Calu3 (cell line): ENCODE measurements around the gene MACF1. TPM values are rescaled to one million over a fixed set of nuclear protein-coding genes. Genes with fewer than 3 reads are reported as not detected.

Source experiments
- BruUV-seq: library from RNA; stranded (reverse); fragments of 400-500 nt; replicated peaks from 2 replicates; lab custom pipeline; 2021; lab: Mats Ljungman, UMichigan
- CTCF ChIA-PET: fragments of 300-600 bp; sonication (Branson Sonifier 250); formaldehyde crosslinking; loops from one replicate; lab custom pipeline; 2022; ENCODE audit warnings: antibody characterized with exemption; lab: Charles Lee
- DNase-seq: peaks from one replicate; pipeline ENCODE4 v3.0.0; 2022
- H3K27ac Mint-ChIP-seq: one replicate; pipeline ENCODE4 v1.8.0; 2022; ENCODE audit warnings: mixed read lengths; ENCODE audit not compliant: unreplicated experiment
- H3K27me3 Mint-ChIP-seq: one replicate; pipeline ENCODE4 v1.8.0; 2022; ENCODE audit warnings: mixed read lengths; ENCODE audit not compliant: unreplicated experiment
- H3K36me3 Mint-ChIP-seq: one replicate; pipeline ENCODE4 v1.8.0; 2022; ENCODE audit warnings: mild to moderate bottlenecking, moderate library complexity, mixed read lengths; ENCODE audit not compliant: insufficient read depth, unreplicated experiment
- H3K4me1 Mint-ChIP-seq: one replicate; pipeline ENCODE4 v1.8.0; 2022; ENCODE audit warnings: mild to moderate bottlenecking, low read depth, mixed read lengths; ENCODE audit not compliant: unreplicated experiment
- H3K4me3 Mint-ChIP-seq: one replicate; pipeline ENCODE4 v1.8.0; 2022; ENCODE audit warnings: mild to moderate bottlenecking, low read depth, moderate library complexity, mixed read lengths; ENCODE audit not compliant: unreplicated experiment
- H3K9me3 Mint-ChIP-seq: one replicate; pipeline ENCODE4 v1.8.0; 2022; ENCODE audit warnings: low read depth, mixed read lengths; ENCODE audit not compliant: unreplicated experiment
- intact Hi-C: fragments of 100-400 bp; cut with micrococcal nuclease; formaldehyde crosslinking; loops from one replicate; pipeline ENCODE4 v1.10.0; 2022; ENCODE audit not compliant: unreplicated experiment
- total RNA-seq: library from RNA; stranded (reverse); gene quantifications from 2 replicates; pipeline ENCODE4 v1.2.3, GENCODE V29; 2022
- TF ChIP-seq, protein P1 (sequence below): fragments of 200-600 bp; IDR thresholded peaks from one replicate; pipeline ENCODE4 v1.8.0; 2022; ENCODE audit warnings: antibody characterized with exemption; ENCODE audit not compliant: unreplicated experiment

MACF1 gene
- total RNA-seq, 1 experiment from 2014 or later, result 705 TPM

DNA sequence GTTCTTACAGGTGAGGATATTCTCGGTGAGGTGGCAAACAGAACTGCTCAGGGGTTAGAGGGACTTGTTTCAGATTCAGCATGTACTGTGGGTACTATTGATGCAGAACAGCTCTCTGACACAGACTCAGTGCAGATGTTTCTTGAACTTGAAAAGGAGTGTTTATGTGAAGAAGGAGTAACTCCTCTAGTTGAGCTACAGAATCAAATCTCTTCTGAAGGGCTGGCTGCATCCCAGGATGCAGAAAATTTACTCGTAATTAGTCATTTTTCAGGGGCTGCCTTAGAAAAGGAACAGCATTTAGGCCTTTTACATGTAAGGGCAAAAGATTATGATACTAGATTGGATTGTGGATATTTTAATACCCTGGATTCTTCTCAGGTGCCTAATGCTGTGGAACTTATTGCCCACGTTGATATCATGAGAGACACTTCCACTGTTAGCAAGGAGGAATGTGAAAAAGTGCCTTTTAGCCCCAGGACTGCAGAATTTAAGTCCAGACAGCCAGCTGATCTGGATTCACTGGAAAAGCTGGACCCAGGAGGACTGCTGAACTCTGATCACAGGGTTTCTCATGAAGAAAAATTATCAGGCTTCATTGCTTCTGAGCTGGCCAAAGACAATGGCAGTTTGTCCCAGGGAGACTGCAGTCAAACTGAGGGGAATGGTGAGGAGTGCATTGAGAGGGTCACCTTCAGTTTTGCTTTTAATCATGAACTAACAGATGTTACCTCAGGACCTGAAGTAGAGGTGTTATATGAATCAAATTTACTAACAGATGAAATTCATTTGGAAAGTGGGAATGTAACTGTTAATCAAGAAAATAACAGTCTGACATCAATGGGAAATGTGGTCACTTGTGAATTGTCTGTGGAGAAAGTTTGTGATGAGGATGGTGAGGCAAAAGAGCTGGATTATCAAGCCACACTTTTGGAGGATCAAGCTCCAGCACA lies 207.3 kb downstream of the MACF1 start:
- H3K27ac Mint-ChIP-seq, result peak overlapping the region; percentile 90
- intact Hi-C loops, result loop anchor here (1.0 to 10.0 kb wide), 3 partner anchors 34 to 217 kb away; no protein-coding TSS in a partner anchor
- H3K36me3 Mint-ChIP-seq, result peaks cover 89% of the 10 kb centered on the region
- no peaks in the 10 kb centered on the region for H3K9me3 Mint-ChIP-seq
- H3K4me3 Mint-ChIP-seq, result peak overlapping the region; percentile 95
- peaks cover 34% of the 10 kb centered on the region for H3K4me1 Mint-ChIP-seq
- DNase-seq, result no peak
- CTCF ChIA-PET, result interaction anchor here (0.6 to 5.0 kb wide), 16 partner anchors 11 to 427 kb away, joined by 3 to 55 read pairs (median 8); no protein-coding TSS in a partner anchor
- no TSS peak for BruUV-seq
- TF ChIP-seq, protein P1, sequence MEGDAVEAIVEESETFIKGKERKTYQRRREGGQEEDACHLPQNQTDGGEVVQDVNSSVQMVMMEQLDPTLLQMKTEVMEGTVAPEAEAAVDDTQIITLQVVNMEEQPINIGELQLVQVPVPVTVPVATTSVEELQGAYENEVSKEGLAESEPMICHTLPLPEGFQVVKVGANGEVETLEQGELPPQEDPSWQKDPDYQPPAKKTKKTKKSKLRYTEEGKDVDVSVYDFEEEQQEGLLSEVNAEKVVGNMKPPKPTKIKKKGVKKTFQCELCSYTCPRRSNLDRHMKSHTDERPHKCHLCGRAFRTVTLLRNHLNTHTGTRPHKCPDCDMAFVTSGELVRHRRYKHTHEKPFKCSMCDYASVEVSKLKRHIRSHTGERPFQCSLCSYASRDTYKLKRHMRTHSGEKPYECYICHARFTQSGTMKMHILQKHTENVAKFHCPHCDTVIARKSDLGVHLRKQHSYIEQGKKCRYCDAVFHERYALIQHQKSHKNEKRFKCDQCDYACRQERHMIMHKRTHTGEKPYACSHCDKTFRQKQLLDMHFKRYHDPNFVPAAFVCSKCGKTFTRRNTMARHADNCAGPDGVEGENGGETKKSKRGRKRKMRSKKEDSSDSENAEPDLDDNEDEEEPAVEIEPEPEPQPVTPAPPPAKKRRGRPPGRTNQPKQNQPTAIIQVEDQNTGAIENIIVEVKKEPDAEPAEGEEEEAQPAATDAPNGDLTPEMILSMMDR, result no peak
- H3K27me3 Mint-ChIP-seq, result no peaks in the 10 kb centered on the region

GRCh38 chr1:39412892-39413291 lies 208.4 kb downstream of the MACF1 start:
- Mint-ChIP-seq H3K9me3 (no peaks in the 10 kb centered on the region), H3K27ac (peak overlapping the region; percentile 90), H3K4me1 (peaks cover 28% of the 10 kb centered on the region), H3K36me3 (peaks cover 98% of the 10 kb centered on the region), H3K27me3 (no peaks in the 10 kb centered on the region), H3K4me3 (peak overlapping the region; percentile 95)
- no peak for DNase-seq
- TF ChIP-seq, protein P1, result no peak
- CTCF ChIA-PET, result interaction anchor here (2.9 to 5.0 kb wide), 3 partner anchors 18 to 35 kb away, joined by 27 to 55 read pairs (median 41); no protein-coding TSS in a partner anchor
- BruUV-seq, result no TSS peak
- intact Hi-C loops, result loop anchor here (10.0 kb wide), 2 partner anchors 148 to 218 kb away; no protein-coding TSS in a partner anchor

DNA sequence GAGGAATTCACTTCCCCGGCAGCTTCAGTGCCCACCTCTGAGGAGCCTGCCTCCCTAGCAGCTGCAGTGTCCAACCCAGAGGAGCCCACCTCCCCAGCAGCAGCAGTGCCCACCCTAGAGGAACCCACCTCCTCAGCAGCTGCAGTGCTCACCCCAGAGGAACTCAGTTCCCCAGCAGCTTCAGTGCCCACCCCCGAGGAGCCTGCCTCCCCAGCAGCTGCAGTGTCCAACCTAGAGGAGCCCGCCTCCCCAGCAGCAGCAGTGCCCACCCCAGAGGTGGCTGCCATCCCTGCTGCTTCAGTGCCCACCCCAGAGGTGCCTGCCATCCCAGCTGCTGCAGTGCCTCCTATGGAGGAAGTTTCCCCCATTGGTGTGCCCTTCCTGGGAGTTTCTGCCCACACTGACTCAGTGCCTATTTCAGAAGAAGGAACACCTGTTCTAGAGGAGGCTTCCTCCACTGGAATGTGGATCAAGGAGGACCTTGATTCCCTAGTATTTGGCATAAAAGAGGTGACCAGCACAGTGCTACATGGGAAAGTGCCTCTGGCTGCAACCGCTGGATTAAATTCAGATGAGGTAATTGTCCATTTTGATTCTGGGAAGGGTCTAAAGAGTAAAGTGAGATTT lies 209.5 kb downstream of the MACF1 start:
- Mint-ChIP-seq H3K4me3 (peak overlapping the region; percentile 95), H3K27ac (peak overlapping the region; percentile 94), H3K4me1 (peaks cover 36% of the 10 kb centered on the region), H3K36me3 (peaks cover 98% of the 10 kb centered on the region), H3K27me3 (no peaks in the 10 kb centered on the region), H3K9me3 (no peaks in the 10 kb centered on the region)
- CTCF ChIA-PET, result interaction anchor here (1.0 to 5.0 kb wide), 2 partner anchors 13 to 36 kb away, joined by 4 to 55 read pairs; no protein-coding TSS in a partner anchor
- no TSS peak for BruUV-seq
- TF ChIP-seq, protein P1, result no peak
- intact Hi-C loops, result loop anchor here (10.0 kb wide), 2 partner anchors 149 to 219 kb away; no protein-coding TSS in a partner anchor
- no peak for DNase-seq

GRCh38 chr1:39415553-39415952 lies 211.1 kb downstream of the MACF1 start:
- Mint-ChIP-seq H3K4me1 (peaks cover 36% of the 10 kb centered on the region), H3K36me3 (peaks cover 98% of the 10 kb centered on the region), H3K27ac (peak overlapping the region; percentile 92), H3K4me3 (peak overlapping the region; percentile 95), H3K9me3 (no peaks in the 10 kb centered on the region), H3K27me3 (no peaks in the 10 kb centered on the region)
- CTCF ChIA-PET, result no interaction called here
- intact Hi-C loops, result loop anchor here (10.0 kb wide), 2 partner anchors 151 to 221 kb away; no protein-coding TSS in a partner anchor
- TF ChIP-seq, protein P1, result no peak
- DNase-seq, result no peak
- BruUV-seq, result no TSS peak
